NOMO-1 treated with DMSO at 0.1 percent for 48 hours (cell line): ENCODE measurements around the gene CRISPLD2.
"Not testable (repeated sequence)": the region's sequence is repeated elsewhere in the genome, so short reads cannot be mapped to it uniquely, and the experiment has no call there.

Experiments
- DNase-seq: peaks from one replicate; lab custom pipeline; 2025; ENCODE audit not compliant: unreplicated experiment; lab: John Stamatoyannopoulos, UW

CRISPLD2 gene

GRCh38 chr16:84855435-84856202 lies 35.8 kb downstream of the CRISPLD2 start:
- DNase-seq = not testable (repeated sequence)

- not testable (repeated sequence) for DNase-seq
Observed at GRCh38 chr16:84856203-84856581, 36.4 kb downstream of the CRISPLD2 start.

DNA sequence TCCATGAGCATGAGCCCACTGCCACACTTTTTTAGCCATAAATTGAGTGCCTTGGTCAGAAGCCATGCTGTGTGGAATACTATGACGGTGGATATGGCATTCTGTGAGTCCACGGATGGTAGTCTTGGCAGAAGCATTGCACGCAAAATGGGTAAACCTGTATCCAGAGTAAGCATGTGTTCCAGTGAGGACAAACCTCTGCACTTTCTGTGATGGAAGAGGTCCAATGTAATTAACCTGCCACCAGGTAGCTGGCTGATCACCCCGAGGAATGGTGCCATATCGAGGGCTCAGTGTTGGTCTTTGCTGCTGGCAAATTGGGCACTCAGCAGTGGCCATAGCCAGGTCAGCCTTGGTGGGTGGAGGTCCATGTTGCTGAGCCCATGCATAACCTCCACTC lies 37.0 kb downstream of the CRISPLD2 start:
- not testable (repeated sequence) for DNase-seq

DNA sequence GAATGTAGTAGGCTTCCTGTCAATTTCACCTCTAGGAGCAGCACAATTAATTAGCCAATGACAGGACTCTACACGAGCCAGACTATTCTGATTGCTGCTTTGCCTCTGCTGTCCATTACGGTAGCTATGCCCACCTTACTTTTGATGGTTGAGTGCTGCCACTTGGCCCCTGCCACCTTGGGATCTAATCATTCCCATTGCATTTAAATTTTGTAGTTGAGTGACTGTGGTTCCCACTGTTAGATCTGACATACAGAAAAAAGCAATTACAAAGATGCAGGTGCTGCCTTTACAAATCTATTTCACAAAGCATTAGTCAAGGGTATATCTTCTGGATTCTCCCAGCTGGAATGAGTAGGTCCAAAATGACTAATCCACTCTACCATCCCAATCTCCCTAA lies 39.9 kb downstream of the CRISPLD2 start:
- DNase-seq = no peak

- DNase-seq = no peak
Observed at GRCh38 chr16:84860383-84860782, 40.6 kb downstream of the CRISPLD2 start.

GRCh38 chr16:84861671-84862070 lies 41.9 kb downstream of the CRISPLD2 start:
- no peak for DNase-seq

- no peak for DNase-seq
Observed at GRCh38 chr16:84862804-84863480, 43.2 kb downstream of the CRISPLD2 start.

- DNase-seq = no peak
Observed at GRCh38 chr16:84863481-84863814, 43.7 kb downstream of the CRISPLD2 start.

DNA sequence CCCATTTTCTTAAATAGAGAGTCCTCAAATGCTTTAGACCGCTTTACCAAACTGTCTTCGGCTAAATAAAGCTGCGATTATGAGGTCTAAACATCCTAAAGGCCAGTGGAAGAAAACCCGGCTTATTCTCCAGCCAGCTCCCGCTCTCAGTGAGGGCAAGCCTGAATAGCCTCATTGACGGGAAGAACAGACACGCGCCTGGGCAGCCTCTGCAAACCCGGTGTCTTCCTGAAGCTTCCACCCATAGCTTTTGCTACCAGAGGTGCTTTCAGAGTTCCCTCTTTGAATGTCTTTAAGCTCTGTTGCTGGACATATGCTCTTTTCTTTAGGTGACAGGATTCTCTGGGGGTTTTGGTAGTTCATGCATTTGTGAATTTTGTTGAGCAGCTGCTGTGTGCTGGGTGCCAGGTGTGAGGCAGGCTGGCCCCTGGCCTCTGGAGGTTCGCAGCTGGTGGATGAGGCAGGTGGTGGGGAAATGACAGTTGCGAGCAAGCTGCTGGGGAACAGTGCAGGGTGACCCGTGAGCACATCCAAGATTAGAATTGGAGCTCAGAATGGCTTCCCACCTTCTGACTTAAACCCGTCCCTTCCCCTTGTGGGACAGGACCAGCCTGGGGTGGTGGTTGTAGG lies 44.7 kb downstream of the CRISPLD2 start:
- DNase-seq = no peak

GRCh38 chr16:84867696-84868095 lies 47.9 kb downstream of the CRISPLD2 start:
- DNase-seq = no peak

- no peak for DNase-seq
Observed at GRCh38 chr16:84868328-84868727, 48.5 kb downstream of the CRISPLD2 start.

DNA sequence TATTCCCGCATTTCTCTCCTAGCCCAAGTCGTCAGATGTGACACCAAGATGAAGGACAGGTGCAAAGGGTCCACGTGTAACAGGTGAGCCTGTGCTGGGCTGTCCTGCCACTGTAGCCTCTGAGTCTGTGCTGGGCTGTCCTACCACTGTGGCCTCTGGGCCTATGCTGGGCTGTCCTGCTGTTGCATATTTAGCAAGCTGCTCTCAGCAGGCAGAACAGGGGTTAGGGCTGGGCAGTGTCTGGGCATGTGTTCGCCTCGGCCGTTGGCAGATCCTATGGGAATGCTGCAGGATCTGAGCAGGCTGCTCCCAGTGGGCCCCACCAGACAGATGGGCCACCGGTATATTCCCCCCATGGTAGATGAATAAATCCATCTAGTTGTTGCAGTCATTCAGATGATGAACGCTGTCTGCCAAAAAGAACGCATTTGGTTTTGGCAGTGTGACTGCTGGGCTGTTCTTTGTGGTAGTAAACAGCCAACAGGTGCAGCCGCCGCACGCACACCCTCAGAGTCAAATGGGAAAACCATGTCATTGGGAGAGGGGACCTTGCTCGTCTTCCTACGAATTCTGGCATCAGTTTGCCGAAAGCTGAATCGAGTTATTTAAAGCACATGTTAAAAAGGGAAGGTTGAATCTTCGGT lies 49.2 kb downstream of the CRISPLD2 start:
- DNase-seq = no peak

- DNase-seq = no peak
Observed at GRCh38 chr16:84869473-84869845, 49.7 kb downstream of the CRISPLD2 start.

DNA sequence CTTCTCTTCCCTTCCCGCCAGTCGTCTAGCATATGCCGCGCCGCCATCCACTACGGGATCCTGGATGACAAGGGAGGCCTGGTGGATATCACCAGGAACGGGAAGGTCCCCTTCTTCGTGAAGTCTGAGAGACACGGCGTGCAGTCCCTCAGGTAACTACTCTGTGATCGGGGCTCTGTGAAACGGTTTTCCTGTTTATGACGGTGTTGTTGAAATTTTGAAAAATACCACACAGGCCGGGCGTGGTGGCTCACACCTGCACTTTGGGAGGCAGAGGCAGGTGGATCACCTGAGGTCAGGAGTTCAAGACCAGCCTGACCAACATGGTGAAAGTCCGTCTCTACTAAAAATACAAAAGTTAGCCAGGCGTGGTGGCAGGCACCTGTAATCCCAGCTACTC lies 53.2 kb downstream of the CRISPLD2 start:
- DNase-seq = not testable (repeated sequence)

GRCh38 chr16:84874004-84874435 lies 54.2 kb downstream of the CRISPLD2 start:
- no peak for DNase-seq

DNA sequence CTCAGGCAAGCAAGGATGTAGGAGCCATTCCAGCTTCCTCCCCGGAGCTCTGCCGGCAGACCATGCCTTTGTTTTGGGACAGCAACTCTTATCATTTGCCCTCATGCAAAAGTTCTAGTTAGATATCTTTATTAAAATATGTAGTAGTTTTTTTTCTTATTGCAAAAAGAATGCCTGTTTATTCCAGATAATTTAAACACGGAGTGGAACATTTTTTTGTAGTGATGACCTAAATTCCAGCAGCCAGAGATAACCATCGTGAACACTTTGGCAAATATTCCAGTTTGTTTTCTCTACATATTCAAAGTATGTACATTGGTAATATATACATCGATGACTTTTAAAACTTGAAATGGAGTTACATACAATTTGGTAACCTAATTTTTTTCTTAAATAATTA lies 54.8 kb downstream of the CRISPLD2 start:
- DNase-seq = no peak

- no peak for DNase-seq
Observed at GRCh38 chr16:84874983-84875382, 55.2 kb downstream of the CRISPLD2 start.

DNA sequence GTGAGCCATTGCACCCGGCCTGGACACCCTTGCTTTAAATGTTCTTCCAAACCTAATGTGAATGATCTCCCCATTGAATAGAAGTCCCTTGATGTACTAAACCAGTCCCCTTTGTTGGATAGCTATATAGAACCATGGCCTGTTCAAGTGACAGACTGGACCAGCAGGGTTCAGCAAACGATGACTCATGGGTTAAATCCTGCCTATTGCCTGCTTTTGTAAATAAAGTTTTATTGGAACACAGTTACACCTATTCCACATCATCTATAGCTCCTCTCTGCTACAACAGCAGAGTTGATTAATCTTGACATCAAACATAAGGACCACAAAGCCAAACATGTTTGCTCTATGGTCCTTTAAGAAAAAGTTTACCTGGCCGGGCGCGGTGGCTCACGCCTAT lies 56.1 kb downstream of the CRISPLD2 start:
- DNase-seq = no peak

DNA sequence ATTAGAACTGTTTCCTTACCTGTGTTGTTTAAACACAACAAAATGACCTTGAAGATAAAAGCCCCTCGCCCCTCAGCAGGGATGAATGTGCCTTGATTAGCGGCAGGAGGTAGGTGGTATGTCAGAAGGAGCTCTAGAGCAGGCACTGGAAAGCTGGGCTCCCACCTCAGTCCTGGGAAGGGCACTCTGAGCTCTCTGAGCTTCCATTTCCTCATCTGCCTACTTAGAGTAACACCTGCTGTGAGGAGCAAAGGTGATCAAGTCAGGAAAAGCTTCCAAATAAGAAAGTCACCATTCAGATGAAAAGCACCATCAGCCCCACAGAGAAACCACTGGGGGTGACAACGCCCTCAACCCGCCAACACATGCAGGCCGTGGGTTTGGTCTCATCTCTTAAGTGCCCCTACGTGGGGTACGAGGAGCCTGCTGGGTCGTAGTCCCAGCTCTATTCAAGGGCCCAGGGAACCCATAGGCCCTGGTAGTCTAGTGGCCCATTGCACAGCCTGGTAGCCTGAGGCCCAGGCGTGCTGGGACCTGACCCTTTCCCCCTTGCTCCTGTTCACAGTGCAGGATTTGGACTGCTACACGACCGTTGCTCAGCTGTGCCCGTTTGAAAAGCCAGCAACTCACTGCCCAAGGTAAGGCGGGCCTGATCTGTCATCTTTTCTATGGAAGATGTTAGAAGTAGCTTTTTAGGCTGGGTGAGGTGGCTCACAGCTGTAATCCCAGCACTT lies 57.3 kb downstream of the CRISPLD2 start:
- DNase-seq = no peak

- DNase-seq = no peak
Observed at GRCh38 chr16:84878770-84879169, 59.0 kb downstream of the CRISPLD2 start.
